ENCODE results near the gene ITGAL.

- TF ChIP-seq CTCF (IDR thresholded peaks at IDR 0.05) (no peak), POLR2A (IDR thresholded peaks at IDR 0.05) (no peak)
These were observed 82.2 kb downstream of the ITGAL start for GRCh38 chr16:30554557-30555314.
